Left renal pelvis (tissue), 4 donors: Measurements from ENCODE around the gene LY86. TPM values are rescaled to one million over a fixed set of nuclear protein-coding genes. Genes with fewer than 3 reads are reported as not detected.
A peak's percentile ranks its signal among the peaks of the same experiment; 100 is the strongest.

Experiments used
- DNase-seq, 4 donors: peaks; one replicate each; pipeline ENCODE4 v3.0.0-alpha.2; 2013; ENCODE audit warnings: low read depth in 4 of 4, low spot score in 3 of 4
- polyA plus RNA-seq, 4 donors: library from polyadenylated mRNA; unstranded; fragments of 120-200 nt; gene quantifications; one replicate each; pipeline ENCODE4 v1.2.1, GENCODE V29; 2013; ENCODE audit not compliant: insufficient read length in 4 of 4

Gene LY86
- polyA plus RNA-seq, 4 donors, result 1.9 to 4.6 (median 2.1) TPM

DNA sequence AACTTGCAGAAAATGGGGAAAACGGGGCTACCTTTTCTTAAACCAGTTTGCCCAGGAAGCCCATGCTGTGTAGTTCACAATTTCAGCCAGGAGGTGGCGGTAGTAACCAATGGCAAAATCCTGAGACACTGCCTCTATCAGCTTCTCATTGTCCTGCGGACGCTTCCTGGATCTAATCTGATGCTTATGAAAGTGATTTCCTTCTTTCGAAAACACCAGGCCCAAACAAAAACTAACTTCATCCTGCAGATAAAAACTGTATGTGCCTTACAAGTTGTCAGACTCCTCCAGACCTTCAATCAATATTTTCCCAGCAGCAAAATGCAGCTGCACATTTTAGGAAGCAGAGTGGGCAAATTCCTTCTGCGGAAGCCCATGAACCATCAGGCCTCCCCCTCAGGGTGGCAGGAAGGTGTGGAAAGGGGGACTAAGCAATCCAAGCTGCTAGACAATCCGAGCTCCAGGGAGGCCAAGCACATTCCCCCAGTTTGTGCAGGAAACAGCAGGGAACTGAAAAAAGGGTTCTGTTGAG, 88.5 kb downstream of the LY86 start:
- peak in 2 of 4 donors; percentile 54 to 69 for DNase-seq

DNA sequence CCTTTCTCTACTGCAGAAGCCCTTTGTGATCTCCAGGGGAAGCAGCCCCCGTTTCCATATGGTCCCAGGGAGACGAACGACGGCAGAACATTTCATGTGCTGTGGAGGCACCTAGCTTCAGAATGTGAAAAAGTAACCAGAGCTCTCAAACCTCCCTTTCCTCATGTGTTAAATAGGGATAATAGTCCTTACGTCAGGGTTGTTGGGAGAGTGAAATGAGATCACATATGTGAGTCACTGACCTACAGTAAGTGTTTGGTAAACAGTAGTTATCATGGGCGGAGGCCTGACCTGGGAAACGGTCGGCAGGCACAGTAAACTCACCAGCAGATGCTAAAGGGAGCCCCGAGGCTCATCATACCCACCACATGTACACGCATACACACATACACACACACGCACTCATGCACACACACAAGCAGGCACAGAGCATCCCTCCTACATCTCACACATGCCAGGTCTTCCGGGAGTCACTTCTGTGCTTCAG, 89.7 kb downstream of the LY86 start:
- DNase-seq, result no peak

DNA sequence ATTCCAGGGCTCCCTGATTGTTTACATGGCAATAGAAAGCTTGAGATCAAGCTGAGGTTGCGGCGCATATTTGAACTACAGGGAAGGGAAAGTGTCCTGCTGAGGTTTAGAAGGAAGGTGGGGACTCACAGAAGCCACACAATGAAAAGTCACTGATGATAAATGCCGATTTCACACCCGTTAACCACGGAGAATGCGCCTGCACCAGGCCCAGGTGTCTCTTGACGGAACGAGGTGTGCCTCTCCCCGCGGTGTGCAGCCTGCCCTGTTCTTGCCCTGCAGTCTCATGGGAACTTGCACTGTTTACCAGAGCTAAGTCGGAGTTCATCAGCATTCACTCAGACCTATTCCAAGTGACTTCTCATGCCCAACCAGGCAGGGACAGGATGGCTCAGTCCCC, 90.3 kb downstream of the LY86 start:
- DNase-seq, result no peak

GRCh38 chr6:6679633-6680032, 91.1 kb downstream of the LY86 start:
- no peak for DNase-seq

DNA sequence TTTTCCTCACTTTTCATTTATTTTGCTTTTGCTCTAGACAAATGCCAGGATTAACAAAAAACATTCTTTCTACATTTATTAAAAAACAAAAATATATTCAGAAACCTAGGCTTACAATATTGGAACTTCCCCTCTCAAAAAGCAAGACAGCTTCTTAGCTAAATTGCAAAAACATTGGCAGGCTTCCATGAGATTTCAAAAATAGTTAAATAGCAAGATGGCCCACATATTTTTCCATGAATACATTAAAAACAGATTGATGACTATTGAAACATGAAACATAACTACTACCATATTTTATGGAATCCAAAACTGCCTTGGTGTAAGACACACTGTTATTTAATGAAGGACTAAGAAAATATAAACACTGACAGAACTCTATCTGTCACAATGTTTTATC, 92.0 kb downstream of the LY86 start:
- DNase-seq, result no peak

DNA sequence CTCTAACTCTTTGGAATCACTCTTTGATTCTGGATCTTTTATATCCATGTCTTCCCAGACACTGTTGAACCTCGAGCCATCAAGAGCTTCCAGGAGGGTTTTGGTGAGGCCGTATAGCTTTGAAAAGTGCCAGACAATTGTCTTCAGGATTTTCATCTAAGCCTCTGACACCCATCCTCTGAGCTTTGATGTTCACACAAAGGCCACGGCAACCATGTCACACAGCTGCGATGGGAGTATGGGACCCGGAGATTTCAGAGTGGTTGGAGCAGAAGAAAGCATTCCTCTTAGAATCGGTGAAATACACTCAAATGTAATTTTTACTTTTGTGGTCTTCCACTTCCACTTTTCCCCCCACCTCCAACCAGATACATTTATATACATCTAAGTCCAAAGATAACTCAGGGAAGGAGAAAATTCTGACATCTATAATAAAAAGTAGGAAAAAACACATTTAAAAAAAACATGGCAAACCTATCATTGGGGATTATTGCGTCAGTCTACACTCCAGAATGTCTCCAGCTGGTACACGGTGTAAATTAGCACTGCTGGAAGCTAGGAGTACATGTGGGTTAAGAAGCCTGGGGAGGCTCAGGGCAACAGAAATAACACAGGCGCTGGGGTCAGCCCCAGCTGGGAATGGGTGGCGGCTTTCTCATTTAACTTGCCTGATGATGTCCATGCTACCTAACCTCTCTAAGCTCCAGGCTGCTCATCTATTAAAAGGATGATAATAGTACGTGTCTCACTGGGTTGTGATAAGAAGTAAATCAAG, 92.7 kb downstream of the LY86 start:
- DNase-seq, result no peak

DNA sequence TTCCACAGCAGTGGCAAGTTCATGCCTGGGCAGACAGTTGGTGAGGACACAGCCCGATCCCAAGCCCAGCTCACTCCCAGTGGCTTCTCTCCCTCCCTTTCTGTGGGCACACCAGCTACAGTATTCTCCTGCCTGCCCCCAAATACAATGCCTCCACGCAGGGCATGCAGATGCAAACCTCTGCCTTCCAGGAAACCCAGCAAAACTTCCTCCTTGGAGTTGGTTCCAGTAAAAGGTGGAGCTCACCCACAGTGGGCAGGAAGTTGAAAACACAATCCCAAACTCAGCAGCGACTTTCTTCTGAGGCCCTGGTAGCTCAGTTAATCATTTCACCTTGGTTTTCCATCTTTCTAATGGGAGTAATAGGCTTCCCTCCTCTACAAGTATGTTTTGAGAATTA, 93.7 kb downstream of the LY86 start:
- DNase-seq, result no peak

GRCh38 chr6:6683969-6684833, 95.7 kb downstream of the LY86 start:
- no peak for DNase-seq

DNA sequence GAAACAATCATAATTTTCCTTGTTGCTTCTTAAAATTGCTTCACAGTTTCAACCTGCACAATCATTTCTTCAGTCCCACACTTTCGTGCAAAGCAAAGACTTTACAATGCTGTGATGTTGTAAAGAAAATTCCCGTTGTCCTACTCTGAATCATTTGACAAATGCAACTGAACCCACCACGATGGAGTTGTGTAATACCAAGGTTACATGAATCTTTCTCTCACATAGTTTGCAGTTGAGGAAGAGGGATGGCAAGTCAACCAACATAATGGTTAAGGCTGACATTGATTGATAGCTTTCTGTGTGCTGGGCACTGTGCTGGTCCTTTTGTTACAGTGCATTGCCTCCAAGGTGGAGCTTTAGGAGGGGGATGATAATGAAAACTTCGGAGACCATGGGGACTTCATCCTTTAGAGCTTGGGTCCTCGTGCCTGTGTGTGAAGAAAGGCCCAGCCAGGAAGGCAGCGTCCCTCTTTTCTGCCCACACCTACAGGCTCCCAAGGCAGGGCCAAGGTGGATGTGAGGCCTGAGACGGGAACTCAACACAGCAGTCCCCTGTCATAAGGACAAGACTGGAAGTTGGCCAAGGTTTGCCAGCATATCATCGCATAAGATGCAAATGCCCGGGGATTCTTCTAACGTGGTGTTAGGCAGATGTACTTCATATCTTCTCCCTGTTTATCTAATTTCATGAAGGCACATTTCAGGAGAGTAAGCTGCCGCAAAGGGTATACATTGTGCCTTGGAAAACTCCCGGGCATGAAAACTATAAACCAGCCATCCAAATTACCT, 96.9 kb downstream of the LY86 start:
- no peak for DNase-seq

DNA sequence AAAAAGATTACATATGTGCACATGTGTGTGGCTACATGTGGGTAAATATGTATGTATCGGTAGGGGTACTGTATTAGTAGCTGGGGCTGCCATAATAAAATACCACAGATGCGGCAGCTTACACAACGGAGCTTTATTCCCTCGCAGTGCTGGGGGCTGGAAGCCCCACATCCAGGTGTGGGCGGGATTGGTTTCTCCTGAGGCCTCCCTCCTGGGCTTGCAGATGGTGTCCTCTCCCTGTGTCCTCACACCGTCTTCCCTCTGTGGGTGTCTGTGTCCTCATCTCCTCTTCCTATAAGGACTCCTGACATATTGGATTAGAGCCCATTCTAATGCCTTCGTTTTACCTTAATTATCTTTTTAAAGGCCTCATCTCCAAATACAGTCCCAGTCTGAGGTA, 97.7 kb downstream of the LY86 start:
- no peak for DNase-seq

DNA sequence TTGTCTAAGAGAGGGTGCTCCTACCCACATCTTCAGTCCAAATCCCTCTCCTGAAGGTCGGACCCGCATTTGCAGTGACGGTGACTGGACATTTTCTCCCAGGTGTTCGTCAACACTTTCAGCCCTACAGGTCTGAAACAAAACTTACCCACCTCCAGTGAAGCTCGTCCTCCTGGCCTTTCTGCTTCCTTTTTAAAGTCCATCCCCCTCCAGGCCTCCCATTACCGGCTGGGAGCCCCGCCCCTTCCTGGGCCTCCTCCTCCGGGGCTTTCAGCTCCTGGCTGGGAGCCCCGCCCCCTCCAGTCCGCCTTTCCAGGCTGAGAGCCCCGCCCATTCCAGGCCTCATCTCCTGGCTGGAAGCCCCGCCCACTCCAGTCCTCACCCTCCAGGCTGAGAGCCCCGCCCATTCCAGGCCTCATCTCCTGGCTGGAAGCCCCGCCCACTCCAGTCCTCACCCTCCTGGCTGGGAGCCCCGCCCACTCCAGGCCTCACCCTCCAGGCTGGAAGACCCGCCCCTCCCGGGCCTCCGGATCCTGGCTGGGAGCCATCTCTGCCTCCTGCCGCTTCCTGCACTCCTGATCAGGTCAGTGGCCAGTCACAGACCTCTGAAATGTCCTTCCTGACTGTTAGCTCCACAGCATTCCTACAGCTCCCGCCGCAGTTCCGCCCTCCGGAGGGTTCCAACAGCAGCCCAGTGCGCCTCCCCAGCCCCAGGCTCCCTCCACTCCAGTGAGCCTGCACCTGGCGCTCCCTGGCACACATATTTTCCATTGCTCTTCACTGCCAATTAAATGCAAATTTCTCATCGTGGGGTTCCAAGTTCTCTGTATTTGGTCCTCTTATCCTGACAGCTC, 98.5 kb downstream of the LY86 start:
- DNase-seq, result peak in 2 of 4 donors; percentile 44 to 77

DNA sequence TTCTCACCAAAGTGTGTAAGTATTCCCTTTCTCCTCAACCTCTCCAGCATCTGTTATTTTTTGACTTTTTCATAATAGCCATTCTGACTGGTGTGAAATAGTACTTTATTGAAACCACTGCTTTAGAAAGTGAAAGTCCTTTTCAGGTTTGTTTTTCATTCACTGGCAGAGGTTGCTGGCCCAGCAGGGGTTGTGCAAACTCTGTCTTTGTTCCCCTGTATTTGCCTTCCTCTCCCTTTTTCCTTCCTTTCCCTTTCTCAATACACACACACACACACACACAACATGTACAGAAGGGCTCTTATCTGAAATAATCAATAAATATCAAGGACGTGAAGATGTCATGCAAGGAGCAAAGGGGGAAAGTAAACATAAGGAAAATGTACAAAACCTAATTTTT, 99.8 kb downstream of the LY86 start:
- no peak for DNase-seq

- DNase-seq, result no peak
Observed at GRCh38 chr6:6688951-6689350, 100.4 kb downstream of the LY86 start.

DNA sequence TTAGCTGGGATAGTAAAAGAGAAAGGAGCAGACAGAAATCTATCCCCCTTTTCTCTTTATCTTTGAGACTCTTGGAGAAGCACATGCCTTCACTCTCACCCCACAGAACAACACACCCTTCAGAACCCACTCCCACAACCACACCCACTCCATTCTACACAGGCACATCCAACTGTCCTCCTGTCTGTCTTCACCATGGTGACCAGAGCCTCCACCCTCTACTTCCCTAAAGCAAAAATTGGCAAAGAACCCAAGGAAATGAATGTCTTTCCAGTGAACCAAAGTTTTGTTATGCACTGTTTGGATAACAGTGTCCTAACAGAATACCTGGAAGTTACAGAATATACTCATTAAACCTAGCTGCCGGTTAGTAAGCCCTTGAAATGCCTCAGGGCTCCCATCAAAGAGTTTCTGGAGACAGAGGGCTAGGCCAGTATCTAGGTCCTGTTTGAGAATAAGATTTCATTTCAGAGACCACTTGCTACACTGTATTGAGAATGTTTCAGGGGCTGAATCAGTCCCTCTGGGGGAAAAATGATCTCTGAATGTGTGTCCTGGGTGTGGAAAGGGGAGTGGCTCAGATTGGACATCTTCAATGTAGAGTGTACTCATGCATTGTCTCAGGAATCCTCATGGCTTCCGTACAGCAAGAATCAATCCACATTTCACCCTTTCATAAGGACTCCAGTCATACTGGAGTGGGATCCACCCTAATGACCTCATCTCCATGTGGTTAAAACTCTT, 101.1 kb downstream of the LY86 start:
- DNase-seq, result no peak

DNA sequence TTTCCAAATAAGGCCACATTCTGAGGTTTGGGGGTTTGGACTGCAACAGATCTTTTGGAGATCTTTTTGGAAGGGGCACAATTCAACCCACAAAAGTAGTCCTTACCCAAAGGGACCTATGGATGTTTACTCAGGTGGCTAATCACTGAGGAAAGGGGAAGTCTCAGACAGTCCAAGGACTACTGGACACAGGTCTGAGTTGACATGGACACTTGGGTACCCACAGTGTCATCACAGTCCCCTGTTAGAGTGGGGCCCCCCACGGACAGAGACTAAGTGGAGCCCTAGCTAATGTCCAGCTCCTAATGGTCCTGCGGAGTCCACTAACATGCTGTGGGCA, 101.6 kb downstream of the LY86 start:
- no peak for DNase-seq

- DNase-seq, result no peak
Observed at GRCh38 chr6:6694368-6694780, 105.9 kb downstream of the LY86 start.

DNA sequence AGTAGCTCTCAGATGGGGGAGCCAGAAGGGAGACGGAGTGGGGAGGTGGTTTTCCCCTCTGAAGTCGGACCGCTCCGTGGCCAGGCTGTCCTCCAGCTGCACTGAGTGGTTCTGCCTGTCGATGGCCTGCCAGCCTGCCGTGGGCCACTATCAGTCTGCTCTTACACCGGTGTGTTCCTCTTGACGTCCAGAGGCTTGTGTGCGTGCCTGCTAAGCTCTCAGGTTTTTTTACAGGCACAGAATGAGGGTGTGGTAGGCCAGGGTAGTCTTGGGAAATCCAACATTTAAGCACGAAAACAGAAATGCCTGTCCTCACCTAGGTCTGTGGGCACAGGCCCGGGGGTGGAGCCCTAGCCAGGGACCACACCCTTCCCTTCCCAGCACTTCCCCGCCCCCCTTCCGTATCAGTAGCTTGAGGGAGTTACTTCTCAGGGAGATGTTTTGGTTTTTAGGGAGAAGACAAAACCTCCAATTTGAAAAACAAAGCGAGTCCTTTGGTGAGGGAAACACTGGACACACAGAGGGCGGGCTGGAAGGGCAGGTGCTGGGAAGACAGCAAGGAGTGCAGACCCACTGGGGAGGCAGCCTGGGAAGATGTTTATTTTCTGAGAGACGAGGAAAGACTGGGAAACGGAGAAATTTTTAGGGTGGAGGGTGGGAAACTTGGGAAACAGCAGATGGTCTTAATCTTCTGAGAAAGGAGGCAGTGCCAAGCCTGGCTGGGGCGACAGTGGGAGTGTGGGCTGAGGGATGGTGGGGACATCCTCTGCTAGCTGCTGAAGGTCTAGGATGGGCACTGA, 106.5 kb downstream of the LY86 start:
- DNase-seq, result no peak

DNA sequence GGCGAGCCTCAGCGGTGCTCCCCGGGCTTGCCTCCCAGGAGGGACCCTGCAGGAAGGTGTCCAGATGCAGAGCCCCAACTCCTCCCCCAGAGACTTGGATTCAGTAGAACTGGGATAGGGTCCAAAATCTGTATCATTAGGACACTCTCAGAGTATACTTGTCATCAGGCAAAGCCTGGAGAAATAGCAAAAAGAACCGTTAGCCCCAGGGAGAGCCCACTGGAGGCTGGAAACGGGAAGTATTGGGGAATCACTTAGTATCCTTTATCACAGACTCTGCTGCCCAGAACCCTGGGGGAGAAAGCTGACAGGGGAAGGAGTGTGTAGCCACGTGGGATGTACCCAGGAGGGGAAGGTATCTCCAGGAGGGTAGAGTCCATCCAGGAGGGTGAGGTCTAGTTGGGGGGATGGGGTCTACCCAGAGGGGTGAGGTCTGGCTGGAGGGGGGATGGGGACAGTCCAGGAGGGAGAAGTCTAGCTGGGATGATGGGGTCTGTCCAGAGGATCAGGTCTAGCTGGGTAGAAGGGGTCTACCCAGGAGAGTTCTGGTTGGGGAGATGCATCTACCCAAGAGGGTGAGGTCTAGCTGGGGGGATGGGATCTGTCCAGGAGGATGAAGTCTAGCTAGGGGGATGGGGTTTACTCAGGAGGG, 107.2 kb downstream of the LY86 start:
- no peak for DNase-seq
